Measurements from ENCODE around the gene STAP1. TPM values are rescaled to one million over a fixed set of nuclear protein-coding genes. Genes with fewer than 3 reads are reported as not detected.
"Not testable (repeated sequence)": the region's sequence is repeated elsewhere in the genome, so short reads cannot be mapped to it uniquely, and the experiment has no call there.

STAP1 gene
- total and polyA plus RNA-seq, 2 of the 8 experiments (the other 6 are each of a cell fraction or from before 2014, with no cell fraction given) = not detected

GRCh38 chr4:67531379-67531962 lies 27.1 kb upstream of the STAP1 start (continued):
- TF ChIP-seq CHD2 (IDR thresholded peaks at IDR 0.05; ENCODE audit: low read length) = no peak
- TF ChIP-seq TAF7 (optimal IDR thresholded peaks at IDR 0.05; ENCODE audit: borderline replicate concordance, low read depth, low read length) = no peak
- TF ChIP-seq CHD1 (IDR thresholded peaks at IDR 0.05; ENCODE audit: low read depth, low read length) = no peak
- TF ChIP-seq BACH1 (IDR thresholded peaks at IDR 0.05; ENCODE audit: low read length) = no peak
- TF ChIP-seq TCF12 (IDR thresholded peaks at IDR 0.05; ENCODE audit: low read depth, low read length) = no peak
- TF ChIP-seq SP1 (IDR thresholded peaks at IDR 0.05; ENCODE audit: low read depth, low read length) = no peak

- H3K14ac ChIP-seq (ENCODE audit: insufficient read length); H3K4me2 ChIP-seq (ENCODE audit: insufficient read depth in 1 of 2, low read depth in 2 of 2, low read length in 2 of 2); H3K4me3 ChIP-seq (ENCODE audit: extremely low read depth in 1 of 4, insufficient read depth in 2 of 4, low read depth in 3 of 4, low read length in 4 of 4); H4K8ac ChIP-seq (ENCODE audit: extremely low read depth, insufficient read depth, low read length); H3K27me3 ChIP-seq (replicated peaks in 1 of 4; ENCODE audit: control insufficient read depth in 3 of 4, extremely low read depth in 1 of 4, insufficient read depth in 3 of 4, low read length in 3 of 4); H4K91ac ChIP-seq (replicated peaks; ENCODE audit: insufficient read length, low read length); H3K23ac ChIP-seq (ENCODE audit: insufficient read length); H2AFZ ChIP-seq (ENCODE audit: low read length); H3K79me2 ChIP-seq (ENCODE audit: control insufficient read depth in 1 of 2, insufficient read depth in 2 of 2, low read length in 2 of 2); DNase-seq (ENCODE audit: low read depth in 1 of 2, low spot score in 2 of 2); H2BK20ac ChIP-seq (ENCODE audit: low read length); H2AK5ac ChIP-seq (ENCODE audit: low read depth, low read length); H3K4ac ChIP-seq (replicated peaks; ENCODE audit: insufficient read length, low read depth, low read length); POLR2A ChIA-PET (ENCODE audit: partially characterized antibody); H4K5ac ChIP-seq (ENCODE audit: insufficient read length, low read depth, low read length); H4K20me1 ChIP-seq (replicated peaks in 1 of 2; ENCODE audit: control insufficient read depth in 1 of 2, insufficient read depth in 2 of 2, low read length in 2 of 2); H3K79me1 ChIP-seq (ENCODE audit: low read depth, low read length); H3K4me1 ChIP-seq (replicated peaks in 1 of 4; ENCODE audit: control insufficient read depth in 3 of 4, insufficient read depth in 4 of 4, low read length in 3 of 4); H3K27ac ChIP-seq (ENCODE audit: low read depth, low read length); H2BK120ac ChIP-seq (replicated peaks; ENCODE audit: low read depth, low read length); H3K9ac ChIP-seq (replicated peaks in 1 of 4; ENCODE audit: extremely low read depth in 1 of 4, low read depth in 3 of 4, low read length in 3 of 4); H3K9me3 ChIP-seq (ENCODE audit: insufficient read depth in 2 of 2, low read depth in 1 of 2, low read length in 1 of 2); H3K56ac ChIP-seq (replicated peaks; ENCODE audit: insufficient read length, low read depth, low read length); H2BK12ac ChIP-seq (ENCODE audit: low read depth, low read length); CTCF ChIA-PET (ENCODE audit: partially characterized antibody); H3K18ac ChIP-seq (ENCODE audit: extremely low read depth, low read length); H3K23me2 ChIP-seq (ENCODE audit: low read depth, low read length); H2BK5ac ChIP-seq (ENCODE audit: low read depth, low read length); H2BK15ac ChIP-seq (ENCODE audit: low read length); FAIRE-seq: not testable (repeated sequence)
- peaks cover under 1 to 42% (median 13%) of the 10 kb centered on the region in 4 experiments; a peak in 7 of 8 replicates for H3K36me3 ChIP-seq (ENCODE audit: control insufficient read depth in 2 of 4, insufficient read depth in 4 of 4, low read length in 3 of 4)
- WGBS, 2 experiments (ENCODE audit: extremely low coverage in 1 of 2, insufficient coverage in 1 of 2, insufficient read length in 1 of 2, insufficient replicate concordance in 2 of 2, low coverage in 1 of 2, low lambda C conversion rate in 2 of 2, missing lambda C conversion rate in 1 of 2) = 93% methylated on average over 4 of the region's 4 CpGs; no CpG with 5 or more reads in 1 of the 2 experiments
These were observed 26.1 kb upstream of the STAP1 start for GRCh38 chr4:67532397-67532796.

Data from H1 (cell line).